Measurements from ENCODE around the gene NOD2. TPM values are rescaled to one million over a fixed set of nuclear protein-coding genes. Genes with fewer than 3 reads are reported as not detected.

Gene NOD2
- total and polyA plus RNA-seq, 2 donors (not counting 1 experiment from before 2014, with no cell fraction given) = 0.50 TPM; not detected in 1

DNA sequence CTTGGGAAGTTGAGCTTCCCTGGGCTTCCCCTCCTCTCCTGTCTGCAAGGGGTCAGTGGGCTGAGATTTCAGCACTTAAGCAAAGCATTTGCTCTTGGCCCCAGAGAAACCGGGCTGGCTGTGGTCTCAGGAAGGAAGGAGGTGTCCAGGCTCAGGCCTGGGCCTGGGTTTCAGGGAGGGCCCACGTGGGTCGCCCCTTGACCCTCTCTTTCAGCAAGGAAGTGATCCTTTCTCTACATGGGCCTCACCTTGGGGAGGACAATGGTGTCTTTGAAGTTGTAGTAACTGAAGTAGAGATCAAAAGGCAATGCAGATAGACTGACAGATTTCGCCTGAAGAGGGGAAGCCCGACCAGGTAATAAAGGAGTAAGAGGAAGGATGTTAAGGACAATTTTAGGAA, 2.7 kb downstream of the NOD2 start:
- Histone ChIP-seq H2AFZ (ENCODE audit: low read length) (no peak overlapping the region), H3K36me3 (ENCODE audit: control insufficient read depth, insufficient read depth, low read length) (no peaks in the 10 kb centered on the region), H3K27ac (ENCODE audit: insufficient read depth, low read length) (no peak overlapping the region), H3K79me2 (ENCODE audit: control insufficient read depth, insufficient read depth, low read length) (no peaks in the 10 kb centered on the region), H3K4me3 (replicated peaks in 1 of 4; ENCODE audit: control extremely low read depth in 1 of 4, insufficient read depth in 1 of 4, low read depth in 3 of 4, low read length in 4 of 4) (no peak overlapping the region), H3K27me3 (ENCODE audit: control insufficient read depth, insufficient read depth, low read length) (peaks cover 2% of the 10 kb centered on the region), H3K9me3 (ENCODE audit: control insufficient read depth, insufficient read depth, low read depth, low read length) (no peaks in the 10 kb centered on the region), H3K4me1 (ENCODE audit: control insufficient read depth, extremely low read depth, insufficient read depth, low read length) (no peaks in the 10 kb centered on the region), H3K9ac (ENCODE audit: insufficient read depth, low read length) (no peak overlapping the region), H3K4me2 (ENCODE audit: extremely low read depth, insufficient read depth, low read length) (no peak overlapping the region), H4K20me1 (ENCODE audit: control insufficient read depth, extremely low read depth, insufficient read depth, low read length) (no peaks in the 10 kb centered on the region)
- TF ChIP-seq, protein P1, sequence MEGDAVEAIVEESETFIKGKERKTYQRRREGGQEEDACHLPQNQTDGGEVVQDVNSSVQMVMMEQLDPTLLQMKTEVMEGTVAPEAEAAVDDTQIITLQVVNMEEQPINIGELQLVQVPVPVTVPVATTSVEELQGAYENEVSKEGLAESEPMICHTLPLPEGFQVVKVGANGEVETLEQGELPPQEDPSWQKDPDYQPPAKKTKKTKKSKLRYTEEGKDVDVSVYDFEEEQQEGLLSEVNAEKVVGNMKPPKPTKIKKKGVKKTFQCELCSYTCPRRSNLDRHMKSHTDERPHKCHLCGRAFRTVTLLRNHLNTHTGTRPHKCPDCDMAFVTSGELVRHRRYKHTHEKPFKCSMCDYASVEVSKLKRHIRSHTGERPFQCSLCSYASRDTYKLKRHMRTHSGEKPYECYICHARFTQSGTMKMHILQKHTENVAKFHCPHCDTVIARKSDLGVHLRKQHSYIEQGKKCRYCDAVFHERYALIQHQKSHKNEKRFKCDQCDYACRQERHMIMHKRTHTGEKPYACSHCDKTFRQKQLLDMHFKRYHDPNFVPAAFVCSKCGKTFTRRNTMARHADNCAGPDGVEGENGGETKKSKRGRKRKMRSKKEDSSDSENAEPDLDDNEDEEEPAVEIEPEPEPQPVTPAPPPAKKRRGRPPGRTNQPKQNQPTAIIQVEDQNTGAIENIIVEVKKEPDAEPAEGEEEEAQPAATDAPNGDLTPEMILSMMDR (conservative IDR thresholded peaks at IDR 0.05 in 1 of 2, IDR thresholded peaks at IDR 0.05 in 1 of 2; ENCODE audit: low read depth in 1 of 2, low read length in 2 of 2) = no peak
- no peak for TF ChIP-seq EZH2 (IDR thresholded peaks at IDR 0.05; ENCODE audit: low read length, missing control alignments)
- no peak for DNase-seq (ENCODE audit: low read depth in 2 of 2)

DNA sequence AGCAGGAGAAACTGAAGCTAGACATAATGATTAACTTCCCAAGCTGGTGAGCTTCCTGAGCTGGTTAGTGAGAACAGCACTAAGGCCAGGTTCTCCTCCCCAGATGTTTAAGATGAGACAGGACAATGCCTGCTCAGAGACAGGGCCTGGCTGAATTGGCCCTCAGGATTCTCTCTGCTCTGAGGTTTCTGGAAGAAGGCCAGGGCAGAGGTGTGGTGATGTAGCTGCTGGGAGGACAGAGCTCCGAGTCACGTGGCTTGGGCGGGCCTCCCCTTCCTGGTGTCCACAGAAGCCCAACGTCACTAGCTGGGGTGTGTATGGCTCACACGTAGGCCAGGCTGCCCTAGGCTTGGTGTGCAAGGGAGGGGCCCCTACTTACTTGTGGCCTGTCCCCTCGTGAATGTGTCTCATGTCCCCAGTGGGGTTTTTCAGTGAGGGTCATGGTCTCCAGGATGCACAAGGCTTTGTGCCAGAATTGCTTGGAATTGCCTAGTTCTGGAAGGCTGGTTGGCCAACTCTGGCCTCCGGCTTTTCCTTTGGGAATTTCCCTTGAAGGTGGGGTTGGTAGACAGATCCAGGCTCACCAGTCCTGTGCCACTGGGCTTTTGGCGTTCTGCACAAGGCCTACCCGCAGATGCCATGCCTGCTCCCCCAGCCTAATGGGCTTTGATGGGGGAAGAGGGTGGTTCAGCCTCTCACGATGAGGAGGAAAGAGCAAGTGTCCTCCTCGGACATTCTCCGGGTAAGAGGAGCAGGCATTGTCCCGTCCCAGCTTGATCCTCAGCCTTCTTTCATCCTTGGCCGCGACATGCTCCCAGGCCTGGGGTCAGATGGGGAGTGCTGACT, 3.4 kb downstream of the NOD2 start:
- no peaks in the 10 kb centered on the region for H3K79me2 ChIP-seq (ENCODE audit: control insufficient read depth, insufficient read depth, low read length)
- DNase-seq (ENCODE audit: low read depth in 2 of 2) = peak; percentile 31 to 46
- no peaks in the 10 kb centered on the region for H3K9me3 ChIP-seq (ENCODE audit: control insufficient read depth, insufficient read depth, low read depth, low read length)
- no peak overlapping the region for H2AFZ ChIP-seq (ENCODE audit: low read length)
- H3K4me3 ChIP-seq (replicated peaks in 1 of 4; ENCODE audit: control extremely low read depth in 1 of 4, insufficient read depth in 1 of 4, low read depth in 3 of 4, low read length in 4 of 4) = no peak overlapping the region
- H3K4me2 ChIP-seq (ENCODE audit: extremely low read depth, insufficient read depth, low read length) = no peak overlapping the region
- H3K4me1 ChIP-seq (ENCODE audit: control insufficient read depth, extremely low read depth, insufficient read depth, low read length) = no peaks in the 10 kb centered on the region
- H3K9ac ChIP-seq (ENCODE audit: insufficient read depth, low read length) = no peak overlapping the region
- no peaks in the 10 kb centered on the region for H4K20me1 ChIP-seq (ENCODE audit: control insufficient read depth, extremely low read depth, insufficient read depth, low read length)
- no peak overlapping the region for H3K27ac ChIP-seq (ENCODE audit: insufficient read depth, low read length)
- peaks cover 2% of the 10 kb centered on the region for H3K27me3 ChIP-seq (ENCODE audit: control insufficient read depth, insufficient read depth, low read length)
- no peaks in the 10 kb centered on the region for H3K36me3 ChIP-seq (ENCODE audit: control insufficient read depth, insufficient read depth, low read length)
- TF ChIP-seq EZH2 (IDR thresholded peaks at IDR 0.05; ENCODE audit: low read length, missing control alignments) = no peak
- TF ChIP-seq, protein P1 (conservative IDR thresholded peaks at IDR 0.05 in 1 of 2, IDR thresholded peaks at IDR 0.05 in 1 of 2; ENCODE audit: low read depth in 1 of 2, low read length in 2 of 2) = no peak

DNA sequence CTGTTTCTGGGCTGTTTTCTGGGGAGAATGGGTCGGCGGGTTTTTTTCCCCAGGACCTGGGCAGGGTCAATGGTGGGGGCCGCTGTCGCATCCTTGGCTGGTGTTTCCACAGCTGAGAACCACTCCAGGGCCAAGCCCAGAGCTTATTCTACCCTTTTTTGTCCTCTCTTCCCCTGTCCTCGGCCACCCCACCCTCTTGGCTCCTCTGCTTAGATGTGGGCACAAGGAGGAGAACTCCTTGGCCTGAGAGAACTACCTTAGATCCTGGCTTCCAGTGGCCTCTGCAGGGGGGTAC, 4.0 kb downstream of the NOD2 start:
- Histone ChIP-seq H3K79me2 (ENCODE audit: control insufficient read depth, insufficient read depth, low read length) (no peaks in the 10 kb centered on the region), H3K36me3 (ENCODE audit: control insufficient read depth, insufficient read depth, low read length) (no peaks in the 10 kb centered on the region), H2AFZ (ENCODE audit: low read length) (no peak overlapping the region), H3K4me2 (ENCODE audit: extremely low read depth, insufficient read depth, low read length) (no peak overlapping the region), H3K4me3 (replicated peaks in 1 of 4; ENCODE audit: control extremely low read depth in 1 of 4, insufficient read depth in 1 of 4, low read depth in 3 of 4, low read length in 4 of 4) (no peak overlapping the region), H4K20me1 (ENCODE audit: control insufficient read depth, extremely low read depth, insufficient read depth, low read length) (no peaks in the 10 kb centered on the region), H3K27ac (ENCODE audit: insufficient read depth, low read length) (no peak overlapping the region), H3K27me3 (ENCODE audit: control insufficient read depth, insufficient read depth, low read length) (peaks cover 2% of the 10 kb centered on the region), H3K4me1 (ENCODE audit: control insufficient read depth, extremely low read depth, insufficient read depth, low read length) (no peaks in the 10 kb centered on the region), H3K9ac (ENCODE audit: insufficient read depth, low read length) (no peak overlapping the region), H3K9me3 (ENCODE audit: control insufficient read depth, insufficient read depth, low read depth, low read length) (no peaks in the 10 kb centered on the region)
- no peak for TF ChIP-seq EZH2 (IDR thresholded peaks at IDR 0.05; ENCODE audit: low read length, missing control alignments)
- TF ChIP-seq, protein P1 (conservative IDR thresholded peaks at IDR 0.05 in 1 of 2, IDR thresholded peaks at IDR 0.05 in 1 of 2; ENCODE audit: low read depth in 1 of 2, low read length in 2 of 2) = no peak
- DNase-seq (ENCODE audit: low read depth in 2 of 2) = no peak
